GM18511 (cell line): ENCODE results near the gene DQX1.

Source experiments
- ATAC-seq: cut with Tn5 transposase; IDR thresholded peaks from one replicate; pipeline ENCODE4 v1.9.1; 2021; ENCODE audit warnings: mild to moderate bottlenecking, moderate library complexity; ENCODE audit not compliant: unreplicated experiment

DQX1 gene

DNA sequence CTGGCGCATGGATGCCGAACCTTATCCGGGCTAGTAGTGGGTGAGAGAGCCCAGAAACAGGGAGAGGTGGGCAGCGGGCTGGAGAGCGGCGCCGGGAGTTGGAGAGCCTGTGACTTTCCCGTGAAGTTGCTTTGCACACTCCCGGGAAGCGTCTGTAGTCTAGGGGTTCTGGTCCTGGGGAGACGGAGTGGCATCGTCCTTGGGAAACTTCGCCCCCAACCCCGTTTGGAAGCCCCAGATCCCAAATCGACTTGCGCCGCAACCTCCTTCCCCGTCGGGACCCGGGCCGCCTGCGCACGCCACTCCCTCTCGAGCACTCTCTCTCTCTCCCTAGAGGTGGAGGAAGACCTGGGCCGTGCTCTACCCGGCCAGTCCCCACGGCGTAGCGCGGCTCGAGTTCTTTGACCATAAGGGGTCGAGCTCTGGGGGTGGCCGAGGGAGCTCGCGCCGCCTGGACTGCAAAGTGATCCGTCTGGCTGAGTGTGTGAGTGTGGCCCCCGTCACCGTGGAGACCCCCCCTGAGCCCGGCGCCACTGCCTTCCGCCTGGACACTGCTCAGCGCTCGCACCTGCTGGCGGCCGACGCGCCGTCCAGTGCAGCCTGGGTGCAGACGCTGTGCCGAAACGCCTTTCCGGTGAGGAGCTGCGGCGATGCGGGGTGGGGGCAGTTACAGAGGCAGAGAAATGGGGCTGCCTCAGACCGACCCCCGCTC is 28.9 kb upstream of the DQX1 start:
- ATAC-seq, result peak; percentile 61

DNA sequence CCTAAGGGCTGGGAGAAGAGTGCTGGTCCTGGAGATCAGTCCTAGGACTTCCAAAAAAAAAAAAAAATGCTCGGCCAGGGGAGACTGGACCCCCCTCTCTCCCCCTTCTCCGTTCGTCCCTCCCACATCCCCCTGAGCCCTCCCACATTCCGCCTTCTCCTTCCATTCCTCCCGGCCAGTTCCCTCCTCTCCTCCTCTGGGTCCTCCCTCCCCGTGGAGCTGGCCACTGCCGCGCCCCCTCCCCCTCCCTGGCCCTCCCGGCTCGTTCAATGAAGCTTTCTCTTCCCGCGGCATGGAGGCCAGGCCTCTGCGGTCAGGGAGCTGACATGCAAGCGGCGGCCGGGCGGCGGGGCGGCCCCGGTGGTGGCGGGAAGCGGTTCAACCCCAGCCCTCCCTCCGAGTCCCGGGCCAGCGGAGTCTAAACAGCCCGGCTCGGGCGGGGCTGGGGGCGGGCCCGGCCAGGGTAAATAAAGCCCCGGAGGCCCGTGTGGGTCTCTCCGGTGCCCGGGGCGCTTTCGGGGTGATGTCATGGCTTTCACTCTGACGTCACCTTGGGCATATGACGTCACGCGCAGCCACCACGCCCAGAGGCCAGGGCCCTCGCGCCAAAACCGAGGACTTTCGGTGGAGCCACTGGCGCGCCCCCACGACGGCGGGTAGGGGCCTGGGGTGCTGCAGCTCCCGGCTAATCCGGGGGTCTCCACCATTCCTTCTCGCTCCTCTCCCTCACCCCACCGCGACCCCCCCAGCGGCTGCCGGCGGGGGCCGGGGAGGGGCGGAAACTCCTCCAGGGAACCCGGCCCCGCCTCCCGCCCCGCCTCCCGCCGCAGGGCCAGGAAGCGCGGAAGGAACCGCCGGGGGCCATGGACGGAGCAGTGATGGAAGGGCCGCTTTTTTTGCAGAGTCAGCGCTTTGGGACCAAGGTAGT is 28.1 kb upstream of the DQX1 start, which contains the start of the genes DOK1 and LOXL3:
DOK1 (plus strand) TSS at position 829 of the 928 bp plus-strand sequence; CDS start at position 864, 35 bp downstream.
LOXL3 (minus strand) TSS at position 51 of the 928 bp plus-strand sequence. CDS start 1,308 bp downstream, outside the sequence.
- peak; percentile 70 for ATAC-seq

DNA sequence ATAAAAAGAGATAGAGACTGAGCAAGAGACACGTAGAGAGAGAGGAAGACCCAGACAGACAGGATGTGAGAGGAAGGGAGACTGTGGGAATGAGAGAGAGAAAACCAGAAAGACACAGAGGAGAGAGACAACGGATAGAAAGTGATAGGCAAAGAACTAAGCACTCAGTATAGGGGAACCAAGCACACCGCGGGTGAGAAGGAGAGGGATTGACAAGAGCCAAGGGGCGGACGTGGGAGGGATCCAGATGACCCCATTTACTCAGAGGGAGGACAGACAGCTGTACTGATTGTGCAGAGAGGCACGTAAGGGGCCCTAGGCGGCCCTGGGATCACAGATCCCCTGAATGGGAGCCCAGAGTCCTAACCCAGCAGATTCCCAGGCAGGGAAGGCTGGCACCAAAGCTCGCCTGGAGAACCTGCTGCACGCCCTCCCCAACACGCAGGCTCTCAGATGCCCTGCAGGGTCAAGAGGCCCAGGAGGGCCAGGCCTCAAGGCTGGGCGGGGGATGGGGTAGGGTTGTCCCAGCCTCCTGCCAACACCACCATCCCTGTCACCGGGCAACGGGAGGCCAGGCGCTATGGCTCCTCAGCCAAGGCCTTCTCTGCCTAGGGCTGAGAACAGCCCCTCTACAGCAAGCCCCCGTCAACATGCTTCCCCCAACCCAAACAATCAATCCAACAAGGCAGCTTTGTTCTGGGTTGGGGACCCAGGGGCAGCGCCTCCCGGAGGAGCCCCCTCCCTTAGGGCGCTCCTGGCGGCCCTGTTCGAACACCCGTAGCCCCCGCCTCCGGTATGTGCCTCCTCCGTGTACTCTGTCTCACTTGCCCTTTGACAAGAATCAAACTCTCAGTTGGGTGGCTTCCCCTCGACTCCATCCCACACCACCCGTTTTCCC is 27.1 kb upstream of the DQX1 start:
- ATAC-seq, result no peak

DNA sequence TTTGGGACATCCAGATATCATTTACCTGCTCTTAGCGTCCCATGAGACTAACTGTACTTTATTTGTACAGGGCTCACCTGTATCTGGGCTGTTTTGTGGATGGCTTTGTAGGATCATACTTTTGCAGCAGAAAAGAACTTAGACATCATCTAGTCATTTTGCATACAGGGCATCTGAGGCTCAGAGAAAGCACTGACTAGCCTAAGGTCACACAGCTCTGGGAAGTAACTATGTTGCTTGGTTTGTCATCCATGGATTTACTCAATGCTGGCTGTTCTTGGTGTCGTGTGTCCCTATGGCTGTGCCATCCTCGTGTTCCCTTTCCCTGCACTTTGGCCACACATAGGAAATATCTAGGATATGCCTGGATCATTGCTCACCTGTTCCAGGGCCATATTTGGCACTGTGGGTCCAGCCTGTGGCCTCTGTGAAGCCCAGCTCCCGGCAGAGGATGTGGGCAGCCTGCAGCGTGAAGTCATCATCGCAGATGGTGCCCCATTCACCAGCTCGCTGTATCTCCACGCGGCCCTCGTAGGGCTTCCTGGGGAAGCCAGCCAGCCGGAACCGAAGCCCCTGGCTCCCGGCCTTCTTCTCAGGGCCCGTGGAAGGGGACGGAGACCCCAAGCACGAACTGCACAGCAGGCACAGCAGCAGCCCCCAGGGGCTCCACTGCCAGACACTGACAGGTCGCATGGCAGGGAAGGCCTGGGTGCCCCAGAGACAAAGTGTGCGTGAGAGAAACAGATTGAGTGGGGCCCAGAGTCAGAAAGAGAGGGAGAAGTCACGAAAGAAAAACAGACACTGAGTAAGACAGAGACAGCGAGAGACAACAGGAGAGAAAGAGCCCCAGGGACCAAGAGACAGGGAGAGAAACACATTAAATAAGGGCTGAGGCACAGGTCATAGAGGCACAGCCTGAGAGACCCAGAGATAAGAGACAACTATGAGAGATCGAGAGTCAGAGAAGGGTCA is 26.2 kb upstream of the DQX1 start:
- peak; percentile 14 for ATAC-seq

DNA sequence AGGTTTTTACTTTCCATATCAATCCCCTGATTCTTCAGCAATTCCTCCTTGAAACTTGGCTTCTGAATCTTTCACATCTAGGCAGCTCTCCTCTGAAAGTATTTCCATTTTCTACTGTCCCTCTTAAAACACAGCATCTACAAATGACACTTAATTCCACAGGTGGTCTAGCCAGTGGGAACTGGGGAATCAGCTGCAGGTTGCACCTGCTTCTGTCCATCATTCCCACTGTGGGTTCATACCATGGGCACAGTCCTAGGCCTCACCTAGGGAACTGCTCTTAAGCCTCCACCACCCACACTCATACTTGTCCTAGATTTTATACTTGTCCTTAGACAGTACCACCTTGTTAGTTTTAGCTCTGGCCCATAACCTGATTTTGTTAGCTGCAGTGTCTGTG is 25.5 kb upstream of the DQX1 start:
- no peak for ATAC-seq

DNA sequence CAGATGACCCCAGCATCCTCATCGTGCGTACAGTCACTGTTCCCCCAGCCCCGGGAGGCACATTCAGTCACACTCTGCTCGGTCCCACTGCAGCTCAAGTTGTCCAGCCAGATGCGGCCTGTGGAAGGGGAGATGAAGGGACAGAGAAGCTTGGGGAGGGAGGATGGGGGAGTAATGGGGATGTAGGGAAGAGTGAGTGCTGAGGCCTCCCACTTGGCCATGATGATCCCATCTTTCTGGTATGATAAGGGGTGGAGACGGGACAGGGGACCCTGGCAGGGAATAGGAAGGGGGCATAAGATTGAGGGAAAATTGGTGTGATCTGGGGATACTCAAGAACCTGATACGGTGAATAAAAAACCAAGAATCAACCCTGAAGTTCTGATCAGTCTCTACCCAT is 24.2 kb upstream of the DQX1 start:
- ATAC-seq, result no peak

DNA sequence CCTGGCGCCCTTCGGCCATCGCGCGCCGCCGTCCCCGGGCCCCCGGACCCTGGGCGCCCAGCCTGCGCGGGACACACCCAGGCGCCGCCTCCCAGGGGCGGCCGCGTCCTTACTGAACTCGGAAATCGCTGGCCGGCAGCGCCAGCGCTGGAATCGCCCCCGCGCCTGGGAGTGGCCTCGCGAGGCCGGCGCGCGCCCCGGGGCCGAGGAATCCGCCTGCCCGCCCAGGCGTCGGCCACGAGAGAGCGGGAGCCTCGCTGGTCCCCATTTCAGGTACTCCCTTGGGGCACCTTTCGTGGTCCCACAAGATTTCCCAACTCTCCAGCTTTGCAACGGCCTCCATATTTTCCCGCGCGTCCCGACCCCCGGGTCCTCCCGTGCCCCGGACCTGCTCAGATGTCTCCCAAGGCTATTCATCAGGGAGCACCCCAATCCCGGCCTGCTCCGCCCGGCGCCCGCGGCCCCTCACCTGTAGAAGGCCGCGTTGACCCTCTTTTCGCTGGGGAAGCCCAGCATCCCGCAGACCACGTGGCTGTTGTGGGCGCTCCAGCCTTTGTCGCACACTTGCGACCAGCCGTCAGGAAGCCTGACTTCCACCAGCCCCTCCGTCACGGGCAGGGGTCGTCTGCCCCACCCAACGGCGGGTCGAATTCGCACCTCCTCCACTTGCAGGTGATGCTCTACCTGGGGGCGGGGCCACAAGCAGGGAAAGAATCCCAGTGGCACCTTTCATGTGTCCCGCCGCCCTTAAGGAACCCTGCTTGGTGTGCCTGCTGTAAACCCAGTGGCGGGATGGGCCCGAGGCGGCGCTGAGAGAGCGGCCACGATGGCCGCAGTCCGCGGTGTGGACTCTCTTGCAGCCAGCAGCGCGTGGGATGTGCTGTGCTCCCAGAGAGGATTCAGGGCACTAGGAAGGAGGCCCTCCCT is 23.1 kb upstream of the DQX1 start:
- ATAC-seq, result peak; percentile 43

DNA sequence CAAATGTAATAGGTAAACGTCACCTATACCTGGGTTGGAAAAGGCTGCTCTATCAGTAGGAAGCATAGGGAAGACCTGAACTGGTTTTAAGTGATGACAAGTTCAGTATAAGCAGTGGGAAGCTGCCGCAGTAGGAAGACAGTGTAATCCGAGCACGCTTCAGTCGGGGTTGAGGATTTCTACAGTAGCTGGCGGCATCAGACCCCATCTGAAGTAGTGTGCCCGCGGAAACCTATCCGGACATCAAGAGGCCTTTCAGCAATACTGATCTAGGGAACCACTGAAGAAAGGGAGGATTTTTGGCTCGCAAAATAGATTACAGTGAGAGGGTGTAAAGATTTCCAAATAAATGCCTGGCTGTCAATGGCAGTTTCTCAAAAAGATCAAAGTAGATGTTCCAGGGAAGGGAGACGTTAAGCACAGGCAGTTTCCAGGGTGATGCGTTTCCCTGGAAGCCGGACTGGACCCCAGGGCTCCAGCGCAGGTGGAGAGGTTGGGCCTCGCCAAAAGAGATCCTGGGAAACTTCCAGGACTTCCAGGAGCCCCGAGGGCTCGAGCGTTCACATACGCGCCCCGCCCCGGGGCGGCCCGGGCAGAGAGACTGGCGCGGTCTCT is 22.4 kb upstream of the DQX1 start:
- ATAC-seq, result no peak

DNA sequence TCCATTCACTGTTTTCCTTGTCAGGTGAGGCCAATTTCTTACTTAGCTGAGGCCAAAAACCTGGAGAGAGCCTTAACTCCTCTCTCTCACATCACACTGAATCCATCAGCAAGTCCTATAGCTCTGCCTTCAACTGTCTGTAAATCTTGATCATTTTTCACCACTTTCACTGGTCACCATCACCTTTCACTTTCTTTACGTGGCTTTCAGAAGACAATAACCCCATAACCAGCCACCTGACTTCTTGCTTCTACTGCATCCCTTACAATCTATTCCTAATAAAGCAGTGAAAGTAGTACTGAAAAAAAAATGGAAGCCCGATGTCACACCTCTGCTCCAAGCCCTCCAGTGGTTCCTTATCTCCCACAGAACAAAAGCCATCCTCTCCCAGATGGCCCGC is 20.0 kb upstream of the DQX1 start:
- ATAC-seq, result no peak

DNA sequence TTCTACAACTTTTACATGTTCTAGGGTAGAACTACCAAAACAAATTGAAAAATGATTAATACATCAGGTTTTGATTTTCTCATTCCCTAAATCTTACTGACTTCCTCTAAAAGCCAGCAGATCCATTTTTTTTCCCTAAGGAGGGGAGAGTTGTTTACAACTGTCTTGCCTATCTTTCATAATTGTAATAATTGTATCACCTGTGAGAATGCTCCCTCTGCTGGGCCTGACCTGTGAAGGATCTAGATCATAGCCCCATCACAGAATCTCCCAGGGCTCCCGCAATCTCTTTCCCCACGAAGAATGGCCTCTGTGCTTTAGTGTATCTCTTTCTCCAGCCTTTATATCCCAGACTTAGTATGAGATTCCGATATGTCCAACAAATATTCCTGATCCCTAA is 18.6 kb upstream of the DQX1 start:
- no peak for ATAC-seq

DNA sequence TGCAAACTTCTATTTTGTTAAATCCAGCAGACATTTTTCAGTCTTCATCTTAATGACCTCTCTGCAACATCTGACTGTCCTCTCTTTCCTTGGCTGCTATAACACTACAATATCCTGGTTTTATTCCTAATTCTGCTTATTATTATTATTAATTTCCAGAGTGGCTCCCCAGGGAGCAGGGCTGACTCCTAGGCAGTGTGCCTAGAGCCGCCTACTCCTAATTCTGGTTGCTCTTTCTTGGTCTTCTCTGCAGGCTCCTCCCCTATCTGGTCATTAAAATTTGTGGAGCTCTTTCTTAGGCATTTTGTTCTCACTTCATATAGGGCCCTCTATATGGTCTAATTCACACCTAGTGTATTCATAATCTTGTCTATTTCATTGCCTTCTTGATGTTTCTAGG is 16.9 kb upstream of the DQX1 start:
- no peak for ATAC-seq

DNA sequence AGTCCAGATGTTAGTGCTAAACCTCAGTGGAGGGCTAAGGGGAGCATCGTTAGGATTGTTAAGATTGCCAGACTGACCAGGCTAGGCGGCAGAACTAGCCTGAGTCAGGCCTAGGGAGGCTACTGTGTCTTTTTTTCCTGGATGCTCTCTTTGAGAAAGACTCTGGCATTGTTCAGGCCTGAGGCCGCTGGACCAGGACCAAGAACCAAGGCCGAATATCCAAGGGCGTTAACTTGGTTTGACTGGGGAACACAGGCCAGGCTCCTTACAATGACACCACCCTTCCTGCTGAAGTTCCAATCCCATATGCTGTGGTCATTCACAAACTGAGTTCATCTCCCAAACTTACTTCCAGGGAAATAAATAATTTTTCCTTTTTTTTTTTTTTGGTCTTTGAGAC is 14.3 kb upstream of the DQX1 start:
- no peak for ATAC-seq

DNA sequence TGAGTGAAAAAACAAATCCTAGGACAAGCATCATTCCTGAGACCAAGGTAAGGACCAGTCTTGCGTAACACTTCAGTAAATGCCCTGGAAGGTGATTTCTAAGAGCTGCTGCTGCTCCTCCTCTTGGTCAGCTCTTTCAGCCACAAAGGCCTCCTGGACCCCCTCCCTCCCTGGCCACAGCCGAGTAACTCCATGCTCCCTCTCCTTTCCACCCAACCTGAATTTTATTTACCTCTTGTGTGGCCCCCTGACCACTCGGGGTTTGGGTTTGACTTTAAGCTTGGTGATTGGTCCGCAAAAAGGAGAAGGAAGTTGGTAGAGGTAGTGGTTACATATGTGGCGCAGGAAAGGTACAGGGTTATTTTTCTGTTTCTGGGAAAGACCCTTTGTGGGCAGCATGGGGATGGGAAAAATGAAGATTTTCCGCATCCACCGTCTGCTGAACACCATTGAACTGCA is 12.9 kb upstream of the DQX1 start:
- ATAC-seq, result no peak

DNA sequence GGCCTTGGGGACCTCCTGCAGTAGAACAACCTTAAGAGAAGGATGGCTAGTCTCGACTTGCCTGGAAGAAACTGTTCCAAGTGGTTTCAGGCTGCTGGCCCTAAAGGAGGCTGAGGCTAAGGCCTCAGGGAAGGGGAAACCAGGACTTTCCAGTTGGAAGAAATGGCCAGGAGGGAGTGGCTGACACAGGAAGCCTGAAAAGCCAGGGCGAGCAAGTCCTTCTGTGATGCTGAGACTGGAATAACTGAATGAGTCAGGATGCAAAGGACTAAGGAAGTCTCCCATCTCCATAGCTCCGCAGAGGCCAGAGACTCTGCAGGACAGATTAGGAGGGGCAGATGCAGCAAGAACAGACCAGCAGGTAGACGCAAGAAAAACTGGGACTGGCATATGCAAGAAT is 11.1 kb upstream of the DQX1 start:
- no peak for ATAC-seq

DNA sequence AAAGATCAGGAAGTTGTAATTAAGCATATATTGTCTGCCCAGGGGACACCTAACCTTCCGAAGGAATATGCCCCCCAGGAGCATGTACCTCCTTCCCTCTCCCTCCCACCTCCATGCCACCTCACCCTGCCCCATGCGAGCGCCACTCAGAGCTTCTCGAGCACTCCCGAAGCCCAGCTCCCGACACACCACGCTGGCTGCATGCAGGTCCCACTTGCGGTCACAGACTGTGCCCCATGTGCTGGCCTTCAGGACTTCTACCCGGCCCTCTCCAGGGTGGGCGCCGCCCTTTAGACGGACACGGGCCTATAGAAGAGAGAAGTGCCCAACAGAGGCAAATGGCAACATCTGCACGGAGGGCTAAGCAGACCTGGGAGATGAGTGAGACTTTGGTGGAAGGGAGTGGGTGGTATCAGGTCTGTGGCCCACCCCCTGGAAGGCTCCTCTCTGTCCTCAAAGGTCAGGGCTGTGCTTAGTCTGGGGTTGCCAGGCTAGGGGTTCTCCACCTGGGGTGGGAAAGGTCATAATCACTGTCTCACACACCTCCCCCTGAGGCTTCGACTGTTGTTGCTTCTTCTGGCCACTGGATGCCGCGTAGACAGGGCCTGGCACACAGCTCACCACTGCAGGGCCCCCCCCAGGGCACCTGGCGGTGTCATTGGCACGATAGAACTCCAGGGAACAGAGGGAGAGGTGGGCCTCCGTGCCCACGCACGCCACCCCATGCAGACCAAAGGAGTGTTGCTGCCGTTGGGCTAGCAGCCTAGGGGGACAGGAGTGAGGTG is 10.3 kb upstream of the DQX1 start:
- ATAC-seq, result no peak

DNA sequence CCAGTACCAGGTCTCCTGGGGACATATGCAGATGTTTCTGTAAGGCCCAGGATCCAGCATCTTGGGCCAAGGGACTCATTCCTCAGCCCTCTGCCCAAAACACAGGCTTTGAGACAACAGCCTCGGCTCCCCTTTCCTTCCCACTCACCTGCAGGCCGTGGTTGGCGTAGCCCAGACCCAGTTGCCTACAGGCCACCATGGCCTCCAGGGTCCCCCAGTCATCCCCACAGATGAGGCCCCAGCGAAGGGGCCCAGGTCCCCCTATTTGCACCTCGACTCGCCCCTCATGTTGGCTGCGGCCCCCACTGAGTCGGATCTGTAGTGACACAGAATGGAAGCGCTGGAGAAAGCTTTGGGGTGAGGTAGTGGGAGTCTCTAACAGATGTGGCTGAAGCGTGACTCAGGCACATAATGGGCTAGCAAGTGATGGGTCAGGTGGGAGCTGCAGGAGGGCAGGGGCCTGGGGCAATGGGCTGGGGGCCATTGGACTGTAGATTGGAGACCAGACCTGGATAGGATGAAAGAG is 9.5 kb upstream of the DQX1 start:
- ATAC-seq, result no peak

DNA sequence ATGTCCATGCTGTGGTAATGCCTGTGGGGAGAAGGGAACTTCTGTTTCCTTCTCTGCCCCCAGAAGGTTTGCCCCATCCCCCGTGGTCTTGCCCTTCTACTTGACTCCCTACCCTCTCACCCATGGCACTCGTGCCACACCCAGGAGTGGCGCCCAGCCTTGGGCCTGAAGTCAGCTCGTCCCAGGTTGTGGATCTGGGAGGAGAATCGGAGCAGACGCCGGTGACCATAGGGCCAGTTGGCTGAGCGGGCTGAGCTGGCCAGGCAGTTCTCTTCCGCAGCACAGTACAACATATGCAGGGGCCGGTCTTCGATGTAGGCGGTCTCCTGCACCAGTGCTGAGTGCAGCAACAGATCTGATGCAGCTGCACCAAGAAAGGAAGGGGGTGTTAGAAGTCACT is 8.4 kb upstream of the DQX1 start:
- no peak for ATAC-seq
